Measurements from ENCODE around the gene PLP1. TPM values are rescaled to one million over a fixed set of nuclear protein-coding genes. Genes with fewer than 3 reads are reported as not detected.

PLP1 gene
- total RNA-seq, 1 donor from 2014 or later: 0.59 TPM

GRCh38 chrX:103773445-103773844 lies 3.2 kb upstream of the PLP1 start:
- Histone ChIP-seq H3K27ac (no peak overlapping the region), H3K4me1 (no peaks in the 10 kb centered on the region), H3K27me3 (ENCODE audit: low read depth) (no peaks in the 10 kb centered on the region), H3K9me3 (no peaks in the 10 kb centered on the region), H3K36me3 (no peaks in the 10 kb centered on the region), H3K4me3 (no peak overlapping the region)
- no peak for TF ChIP-seq CTCF (IDR thresholded peaks at IDR 0.05)
- ATAC-seq: no peak
- DNase-seq: no peak
- intact Hi-C loops (cut with DNase I): no loop called here

GRCh38 chrX:103774070-103774642 lies 2.5 kb upstream of the PLP1 start:
- intact Hi-C loops (cut with DNase I): no loop called here
- DNase-seq: no peak

GRCh38 chrX:103779141-103779789 lies 2.6 kb downstream of the PLP1 start:
- Histone ChIP-seq H3K4me3 (no peak overlapping the region), H3K9me3 (no peaks in the 10 kb centered on the region), H3K27me3 (ENCODE audit: low read depth) (no peaks in the 10 kb centered on the region), H3K36me3 (no peaks in the 10 kb centered on the region), H3K27ac (no peak overlapping the region), H3K4me1 (no peaks in the 10 kb centered on the region)
- TF ChIP-seq CTCF (IDR thresholded peaks at IDR 0.05): no peak
- intact Hi-C loops (cut with DNase I): no loop called here
- ATAC-seq (no peak), DNase-seq (no peak)

More at GRCh38 chrX:103774070-103774642, 2.5 kb upstream of the PLP1 start:
- Histone ChIP-seq H3K36me3 (no peaks in the 10 kb centered on the region), H3K27me3 (ENCODE audit: low read depth) (no peaks in the 10 kb centered on the region), H3K4me1 (no peaks in the 10 kb centered on the region), H3K9me3 (no peaks in the 10 kb centered on the region), H3K4me3 (no peak overlapping the region), H3K27ac (no peak overlapping the region)
- TF ChIP-seq CTCF (IDR thresholded peaks at IDR 0.05): peak; percentile 19
- peak in 1 of 2 donors; percentile 43 for ATAC-seq

GRCh38 chrX:103780336-103781061 lies 3.9 kb downstream of the PLP1 start:
- ATAC-seq (no peak), DNase-seq (no peak)
- no peak overlapping the region for H3K27ac ChIP-seq
- H3K27me3 ChIP-seq (ENCODE audit: low read depth): no peaks in the 10 kb centered on the region
- no peaks in the 10 kb centered on the region for H3K4me1 ChIP-seq
- intact Hi-C loops (cut with DNase I): no loop called here
- H3K36me3 ChIP-seq: no peaks in the 10 kb centered on the region
- H3K4me3 ChIP-seq: no peak overlapping the region
- H3K9me3 ChIP-seq: no peaks in the 10 kb centered on the region
- no peak for TF ChIP-seq CTCF (IDR thresholded peaks at IDR 0.05)

- intact Hi-C loops (cut with DNase I): no loop called here
- no peak for TF ChIP-seq CTCF (IDR thresholded peaks at IDR 0.05)
- DNase-seq: no peak
- no peaks in the 10 kb centered on the region for H3K4me1 ChIP-seq
- ATAC-seq: no peak
- no peaks in the 10 kb centered on the region for H3K9me3 ChIP-seq
- H3K36me3 ChIP-seq: no peaks in the 10 kb centered on the region
- no peaks in the 10 kb centered on the region for H3K27me3 ChIP-seq (ENCODE audit: low read depth)
- no peak overlapping the region for H3K27ac ChIP-seq
- no peak overlapping the region for H3K4me3 ChIP-seq
These were observed 4.4 kb downstream of the PLP1 start for GRCh38 chrX:103781062-103781402.
